ENCODE data around the gene PIGW. TPM values are rescaled to one million over a fixed set of nuclear protein-coding genes. Genes with fewer than 3 reads are reported as not detected.

The PIGW gene
- total RNA-seq, 1 experiment from 2014 or later: 30.9 TPM

GRCh38 chr17:36500745-36501225, 34.0 kb upstream of the PIGW start:
- H3K9me3 ChIP-seq: no peaks in the 10 kb centered on the region
- ChIA-PET POLR2A (interaction anchor here (0.9 kb wide), 1 partner anchor 43 kb away, joined by 3 read pairs; no protein-coding TSS in a partner anchor), CTCF (no interaction called here)
- Mint-ChIP-seq H3K27me3 (ENCODE audit: insufficient read depth, unreplicated experiment) (no peaks in the 10 kb centered on the region), H3K27ac (ENCODE audit: unreplicated experiment) (no peak overlapping the region), H3K36me3 (ENCODE audit: insufficient read depth, unreplicated experiment) (peaks cover 68% of the 10 kb centered on the region), H3K4me1 (ENCODE audit: low read depth, unreplicated experiment) (no peaks in the 10 kb centered on the region), H3K4me3 (ENCODE audit: unreplicated experiment) (no peak overlapping the region), H3K9me3 (ENCODE audit: unreplicated experiment) (no peaks in the 10 kb centered on the region)
- BruUV-seq (replicated peaks): no TSS peak
- DNase-seq: peak in 1 of 2 experiments; percentile 28
- H3K36me3 ChIP-seq (ENCODE audit: control insufficient read depth, insufficient read depth, low read length): peaks cover 8% of the 10 kb centered on the region
- no peaks in the 10 kb centered on the region for H3K4me1 ChIP-seq
- TF ChIP-seq CTCF (IDR thresholded peaks at IDR 0.05; ENCODE audit: insufficient read depth in 1 of 2, low read depth in 1 of 2, low read length in 1 of 2, severe bottlenecking in 1 of 2, unreplicated experiment in 1 of 2): no peak
- intact Hi-C loops (cut with micrococcal nuclease; ENCODE audit: unreplicated experiment): no loop called here
- no peaks in the 10 kb centered on the region for H3K27me3 ChIP-seq (replicated peaks; ENCODE audit: control insufficient read depth, insufficient read depth, low read length)
- H3K4me3 ChIP-seq (ENCODE audit: low read depth, low read length): no peak overlapping the region

DNA sequence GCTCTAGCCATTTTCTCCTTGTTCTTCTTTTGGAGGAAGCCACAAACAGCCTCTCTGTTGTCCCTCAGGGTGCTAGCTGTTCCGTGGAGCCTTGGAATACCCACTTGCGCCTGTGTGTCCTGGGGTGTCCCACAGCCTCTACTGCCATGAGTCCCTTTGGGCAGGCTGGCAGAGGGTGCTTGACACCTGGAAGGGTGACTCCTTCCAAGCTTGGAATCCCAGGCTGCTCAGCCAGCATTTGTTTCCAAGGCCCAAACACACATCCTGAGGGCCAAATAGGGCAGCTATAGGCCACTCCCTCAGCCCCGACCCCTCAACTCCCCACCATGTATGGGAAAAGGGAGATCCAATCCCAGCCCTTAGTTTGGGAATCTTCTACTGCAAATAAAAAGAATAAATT, 33.4 kb upstream of the PIGW start:
- Mint-ChIP-seq H3K4me3 (ENCODE audit: unreplicated experiment) (no peak overlapping the region), H3K27ac (ENCODE audit: unreplicated experiment) (no peak overlapping the region), H3K36me3 (ENCODE audit: insufficient read depth, unreplicated experiment) (peaks cover 66% of the 10 kb centered on the region), H3K4me1 (ENCODE audit: low read depth, unreplicated experiment) (no peaks in the 10 kb centered on the region), H3K27me3 (ENCODE audit: insufficient read depth, unreplicated experiment) (no peaks in the 10 kb centered on the region), H3K9me3 (ENCODE audit: unreplicated experiment) (no peaks in the 10 kb centered on the region)
- H3K36me3 ChIP-seq (ENCODE audit: control insufficient read depth, insufficient read depth, low read length): peaks cover 4% of the 10 kb centered on the region; the same call in 1 of the 2 replicates
- no peaks in the 10 kb centered on the region for H3K9me3 ChIP-seq
- H3K4me1 ChIP-seq: no peaks in the 10 kb centered on the region
- BruUV-seq (replicated peaks): no TSS peak
- ChIA-PET POLR2A (interaction anchor here (0.9 kb wide), 1 partner anchor 43 kb away, joined by 3 read pairs; no protein-coding TSS in a partner anchor), CTCF (no interaction called here)
- no peaks in the 10 kb centered on the region for H3K27me3 ChIP-seq (replicated peaks; ENCODE audit: control insufficient read depth, insufficient read depth, low read length)
- intact Hi-C loops (cut with micrococcal nuclease; ENCODE audit: unreplicated experiment): no loop called here
- H3K4me3 ChIP-seq (ENCODE audit: low read depth, low read length): no peak overlapping the region
- no peak for TF ChIP-seq CTCF (IDR thresholded peaks at IDR 0.05; ENCODE audit: insufficient read depth in 1 of 2, low read depth in 1 of 2, low read length in 1 of 2, severe bottlenecking in 1 of 2, unreplicated experiment in 1 of 2)
- peak in 1 of 2 experiments; percentile 22 for DNase-seq

GRCh38 chr17:36501963-36502362, 32.8 kb upstream of the PIGW start:
- CTCF ChIA-PET: no interaction called here
- H3K27ac Mint-ChIP-seq (ENCODE audit: unreplicated experiment): no peak overlapping the region
- H3K9me3 Mint-ChIP-seq (ENCODE audit: unreplicated experiment): no peaks in the 10 kb centered on the region
- Histone ChIP-seq H3K4me1 (no peaks in the 10 kb centered on the region), H3K4me3 (ENCODE audit: low read depth, low read length) (no peak overlapping the region), H3K9me3 (no peaks in the 10 kb centered on the region), H3K27me3 (replicated peaks; ENCODE audit: control insufficient read depth, insufficient read depth, low read length) (no peaks in the 10 kb centered on the region), H3K36me3 (ENCODE audit: control insufficient read depth, insufficient read depth, low read length) (peaks cover 4% of the 10 kb centered on the region; the same call in 1 of the 2 replicates)
- TF ChIP-seq CTCF (IDR thresholded peaks at IDR 0.05; ENCODE audit: insufficient read depth in 1 of 2, low read depth in 1 of 2, low read length in 1 of 2, severe bottlenecking in 1 of 2, unreplicated experiment in 1 of 2): no peak
- intact Hi-C loops (cut with micrococcal nuclease; ENCODE audit: unreplicated experiment): no loop called here
- no TSS peak for BruUV-seq (replicated peaks)
- no peaks in the 10 kb centered on the region for H3K4me1 Mint-ChIP-seq (ENCODE audit: low read depth, unreplicated experiment)
- peaks cover 60% of the 10 kb centered on the region for H3K36me3 Mint-ChIP-seq (ENCODE audit: insufficient read depth, unreplicated experiment)
- DNase-seq: peak in 1 of 2 experiments; percentile 27
- POLR2A ChIA-PET: no interaction called here
- no peak overlapping the region for H3K4me3 Mint-ChIP-seq (ENCODE audit: unreplicated experiment)
- H3K27me3 Mint-ChIP-seq (ENCODE audit: insufficient read depth, unreplicated experiment): no peaks in the 10 kb centered on the region

Data from Caco-2 (cell line).